Measurements from ENCODE around the gene RHOT2. TPM values are rescaled to one million over a fixed set of nuclear protein-coding genes. Genes with fewer than 3 reads are reported as not detected.
"Not testable (repeated sequence)": the region's sequence is repeated elsewhere in the genome, so short reads cannot be mapped to it uniquely, and the experiment has no call there.

Gene RHOT2
- total RNA-seq, 1 experiment from 2014 or later = 163 TPM

DNA sequence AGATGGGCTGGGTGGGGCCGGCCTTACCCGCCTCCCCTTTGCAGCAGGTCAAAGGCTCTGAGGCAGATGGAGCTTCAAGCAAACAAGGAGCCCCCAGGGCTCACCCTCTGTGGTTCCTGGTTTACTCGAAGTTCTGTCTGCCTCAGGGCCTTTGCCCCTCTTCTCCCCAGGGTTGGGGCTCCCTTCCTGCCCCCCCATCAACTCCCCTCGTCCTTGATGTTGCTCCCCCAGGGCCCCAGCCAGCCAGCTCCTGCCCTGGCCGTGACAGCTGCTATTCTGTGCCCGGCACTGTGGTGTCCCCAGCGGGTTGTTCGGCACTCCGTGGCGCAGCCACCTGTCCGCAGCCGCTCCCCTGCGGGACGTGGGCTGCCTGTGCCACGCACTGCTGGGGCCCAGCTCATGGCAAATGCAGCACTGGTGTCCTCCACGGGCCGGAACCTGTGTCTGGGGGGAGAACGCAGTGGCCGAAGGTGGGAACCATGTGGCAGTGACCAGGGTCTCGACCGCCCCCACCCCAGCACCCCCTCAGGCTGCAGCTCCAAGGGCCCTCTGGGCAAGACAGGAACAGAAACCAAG, 42.7 kb downstream of the RHOT2 start:
- no TSS peak for BruUV-seq (replicated peaks)
- peaks cover 24% of the 10 kb centered on the region for H3K36me3 Mint-ChIP-seq (ENCODE audit: insufficient read depth, unreplicated experiment)
- intact Hi-C loops (cut with micrococcal nuclease; ENCODE audit: unreplicated experiment) = loop anchor here (5.0 kb wide), 1 partner anchor 77 kb away; the partner anchor contains the start of genes CHTF18 and RPUSD1
- H3K27ac Mint-ChIP-seq (ENCODE audit: unreplicated experiment) = no peak overlapping the region
- peaks cover 6% of the 10 kb centered on the region for H3K4me1 Mint-ChIP-seq (ENCODE audit: low read depth, unreplicated experiment)
- CTCF ChIA-PET = no interaction called here
- no peak for DNase-seq
- H3K4me3 Mint-ChIP-seq (ENCODE audit: low read depth, unreplicated experiment) = no peak overlapping the region
- peaks cover 59% of the 10 kb centered on the region for H3K27me3 Mint-ChIP-seq (ENCODE audit: unreplicated experiment)
- H3K9me3 Mint-ChIP-seq (ENCODE audit: low read depth, unreplicated experiment) = no peaks in the 10 kb centered on the region
- TF ChIP-seq, protein P1, sequence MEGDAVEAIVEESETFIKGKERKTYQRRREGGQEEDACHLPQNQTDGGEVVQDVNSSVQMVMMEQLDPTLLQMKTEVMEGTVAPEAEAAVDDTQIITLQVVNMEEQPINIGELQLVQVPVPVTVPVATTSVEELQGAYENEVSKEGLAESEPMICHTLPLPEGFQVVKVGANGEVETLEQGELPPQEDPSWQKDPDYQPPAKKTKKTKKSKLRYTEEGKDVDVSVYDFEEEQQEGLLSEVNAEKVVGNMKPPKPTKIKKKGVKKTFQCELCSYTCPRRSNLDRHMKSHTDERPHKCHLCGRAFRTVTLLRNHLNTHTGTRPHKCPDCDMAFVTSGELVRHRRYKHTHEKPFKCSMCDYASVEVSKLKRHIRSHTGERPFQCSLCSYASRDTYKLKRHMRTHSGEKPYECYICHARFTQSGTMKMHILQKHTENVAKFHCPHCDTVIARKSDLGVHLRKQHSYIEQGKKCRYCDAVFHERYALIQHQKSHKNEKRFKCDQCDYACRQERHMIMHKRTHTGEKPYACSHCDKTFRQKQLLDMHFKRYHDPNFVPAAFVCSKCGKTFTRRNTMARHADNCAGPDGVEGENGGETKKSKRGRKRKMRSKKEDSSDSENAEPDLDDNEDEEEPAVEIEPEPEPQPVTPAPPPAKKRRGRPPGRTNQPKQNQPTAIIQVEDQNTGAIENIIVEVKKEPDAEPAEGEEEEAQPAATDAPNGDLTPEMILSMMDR (IDR thresholded peaks at IDR 0.05; ENCODE audit: unreplicated experiment) = no peak

DNA sequence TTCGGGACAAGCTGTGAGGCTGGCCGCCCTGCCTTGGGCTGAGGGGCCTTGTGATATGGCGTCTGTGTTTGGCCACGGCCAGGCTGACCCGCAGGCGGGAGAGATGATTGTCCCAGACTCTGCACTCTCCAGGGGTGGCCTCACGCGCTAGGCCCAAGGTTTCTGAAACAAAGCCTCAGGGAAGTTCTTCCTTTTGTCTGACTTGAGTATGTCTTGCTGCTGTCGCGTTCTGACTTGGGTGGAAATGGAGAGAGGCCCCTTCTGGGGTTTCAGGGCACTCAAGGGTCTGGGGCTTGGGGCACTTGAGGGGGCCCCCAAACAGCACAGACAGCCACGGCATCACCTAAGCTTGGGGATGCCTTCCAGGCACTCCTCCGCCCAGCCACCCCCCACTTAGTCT, 43.2 kb downstream of the RHOT2 start:
- TF ChIP-seq, protein P1 (IDR thresholded peaks at IDR 0.05; ENCODE audit: unreplicated experiment) = no peak
- no TSS peak for BruUV-seq (replicated peaks)
- Mint-ChIP-seq H3K4me1 (ENCODE audit: low read depth, unreplicated experiment) (peaks cover 7% of the 10 kb centered on the region), H3K27me3 (ENCODE audit: unreplicated experiment) (peaks cover 57% of the 10 kb centered on the region), H3K36me3 (ENCODE audit: insufficient read depth, unreplicated experiment) (peaks cover 29% of the 10 kb centered on the region), H3K4me3 (ENCODE audit: low read depth, unreplicated experiment) (no peak overlapping the region), H3K9me3 (ENCODE audit: low read depth, unreplicated experiment) (no peaks in the 10 kb centered on the region), H3K27ac (ENCODE audit: unreplicated experiment) (no peak overlapping the region)
- CTCF ChIA-PET = no interaction called here
- intact Hi-C loops (cut with micrococcal nuclease; ENCODE audit: unreplicated experiment) = loop anchor here (5.0 kb wide), 1 partner anchor 76 kb away; the partner anchor contains the start of genes CHTF18 and RPUSD1
- DNase-seq = no peak

DNA sequence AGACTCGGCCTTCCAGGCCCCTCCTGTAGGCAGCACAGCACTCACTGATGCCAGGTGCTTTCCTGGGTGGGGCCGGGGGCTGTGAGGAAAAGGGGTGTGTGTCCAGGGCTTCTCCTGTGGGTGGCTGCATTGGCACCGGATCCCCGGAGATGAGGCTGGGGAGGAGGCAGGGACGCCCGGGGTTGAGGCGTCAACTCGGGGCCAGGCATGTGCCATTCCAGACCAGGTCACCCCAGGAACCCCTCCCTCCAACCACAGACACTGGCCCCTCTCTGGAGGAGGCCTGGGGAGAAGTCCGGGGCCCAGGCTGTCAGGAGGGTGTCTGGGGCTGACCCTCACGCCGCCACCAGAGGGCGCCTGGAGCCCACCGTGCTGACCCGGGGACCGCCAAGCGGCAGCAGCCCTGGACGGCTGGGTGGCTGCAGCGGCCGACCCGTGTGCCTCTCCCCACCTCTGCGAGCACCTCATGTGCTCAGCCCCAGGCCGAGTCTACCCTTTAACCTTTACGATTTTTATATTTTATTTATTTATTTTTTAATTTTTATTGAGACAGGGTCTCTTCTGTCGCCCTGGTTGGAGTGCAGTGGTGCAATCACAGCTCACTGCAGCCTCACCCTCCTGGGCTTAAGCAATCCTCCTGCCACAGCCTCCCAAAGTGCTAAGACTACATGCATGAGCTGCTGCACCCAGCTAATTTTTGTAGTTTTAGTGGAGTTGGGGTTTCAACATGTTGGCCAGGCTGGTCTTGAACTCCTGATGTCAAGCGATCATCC, 43.8 kb downstream of the RHOT2 start:
- Mint-ChIP-seq H3K27ac (ENCODE audit: unreplicated experiment) (no peak overlapping the region), H3K36me3 (ENCODE audit: insufficient read depth, unreplicated experiment) (peaks cover 35% of the 10 kb centered on the region), H3K27me3 (ENCODE audit: unreplicated experiment) (peaks cover 50% of the 10 kb centered on the region), H3K4me3 (ENCODE audit: low read depth, unreplicated experiment) (no peak overlapping the region), H3K9me3 (ENCODE audit: low read depth, unreplicated experiment) (no peaks in the 10 kb centered on the region), H3K4me1 (ENCODE audit: low read depth, unreplicated experiment) (peaks cover 14% of the 10 kb centered on the region)
- peak; percentile 94 for DNase-seq
- TF ChIP-seq, protein P1 (IDR thresholded peaks at IDR 0.05; ENCODE audit: unreplicated experiment) = peak; percentile 97
- BruUV-seq (replicated peaks) = no TSS peak
- intact Hi-C loops (cut with micrococcal nuclease; ENCODE audit: unreplicated experiment) = loop anchor here (5.0 kb wide), 1 partner anchor 76 kb away; the partner anchor contains the start of genes CHTF18 and RPUSD1
- CTCF ChIA-PET = interaction anchor here (0.9 to 1.4 kb wide), 9 partner anchors 10 to 346 kb away, joined by 3 to 9 read pairs (median 4); partner anchors contain the start of genes ANTKMT, CHTF18, CIAO3 and RPUSD1

DNA sequence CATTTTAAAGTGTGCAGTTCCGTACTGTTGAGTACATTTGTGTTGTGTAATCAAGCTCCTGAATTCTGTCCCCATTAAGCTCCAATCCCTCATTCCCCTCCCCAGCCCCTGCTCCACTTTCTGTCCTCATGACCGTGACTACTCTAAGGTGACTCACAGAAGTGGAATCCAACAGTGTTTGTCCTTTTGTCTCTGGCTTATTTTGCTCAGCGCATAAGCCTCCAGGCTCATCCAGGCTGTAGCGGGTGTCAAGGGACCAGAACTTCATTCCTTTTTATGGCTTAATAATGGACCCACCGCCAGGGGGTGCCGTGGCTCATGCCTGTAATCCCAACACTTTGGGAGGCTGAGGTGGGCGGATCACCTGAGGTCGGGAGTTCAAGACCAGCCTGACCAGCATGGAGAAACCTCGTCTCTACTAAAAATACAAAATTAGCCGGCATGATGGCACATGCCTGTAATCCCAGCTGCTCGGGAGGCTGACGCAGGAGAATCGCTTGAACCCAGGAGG, 44.9 kb downstream of the RHOT2 start:
- Mint-ChIP-seq H3K27ac (ENCODE audit: unreplicated experiment) (peak overlapping the region; percentile 52), H3K27me3 (ENCODE audit: unreplicated experiment) (peaks cover 40% of the 10 kb centered on the region), H3K36me3 (ENCODE audit: insufficient read depth, unreplicated experiment) (peaks cover 41% of the 10 kb centered on the region)
- CTCF ChIA-PET = interaction anchor here (0.6 to 1.4 kb wide), 12 partner anchors 8 to 345 kb away, joined by 3 to 9 read pairs (median 4); partner anchors contain the start of genes ANTKMT, CHTF18, CIAO3 and RPUSD1
- not testable (repeated sequence) for H3K4me1 Mint-ChIP-seq (ENCODE audit: low read depth, unreplicated experiment); H3K9me3 Mint-ChIP-seq (ENCODE audit: low read depth, unreplicated experiment); H3K4me3 Mint-ChIP-seq (ENCODE audit: low read depth, unreplicated experiment); BruUV-seq (replicated peaks)
- intact Hi-C loops (cut with micrococcal nuclease; ENCODE audit: unreplicated experiment) = loop anchor here (5.0 kb wide), 1 partner anchor 75 kb away; the partner anchor contains the start of genes CHTF18 and RPUSD1
- TF ChIP-seq, protein P1 (IDR thresholded peaks at IDR 0.05; ENCODE audit: unreplicated experiment) = peak; percentile 84
- peak; percentile 91 for DNase-seq
